GM23248 (cell line): ENCODE data around the gene EID1.

Source experiments
- EZH2 ChIP-seq: fragments of 200-600 bp; sonication (generic); IDR thresholded peaks from 2 replicates; pipeline ENCODE4 v1.6.1; 2018; ENCODE audit warnings: antibody characterized with exemption, mild to moderate bottlenecking; ENCODE audit not compliant: insufficient read depth, poor library complexity, severe bottlenecking
- EZH2phosphoT487 ChIP-seq: fragments of 200-600 bp; sonication (generic); IDR thresholded peaks from 2 replicates; pipeline ENCODE4 v1.6.1; 2018; ENCODE audit warnings: antibody characterized with exemption, moderate library complexity, mild to moderate bottlenecking, low read depth; ENCODE audit not compliant: insufficient read depth

- no peak for TF ChIP-seq EZH2phosphoT487
- no peak for TF ChIP-seq EZH2
Measured at GRCh38 chr15:48891232-48891765, 13.4 kb downstream of the EID1 start.
